Lower leg skin (tissue), 3 donors: ENCODE data around the gene ACTMAP.

ENCODE experiments used
- POLR2A ChIP-seq, 2 donors: fragments of 450-650 bp; IDR thresholded peaks; one replicate each; pipeline ENCODE4 v1.6.1; 2016 to 2017; ENCODE audit warnings: antibody characterized with exemption in 2 of 2, mild to moderate bottlenecking in 1 of 2, moderate library complexity in 1 of 2
- TF ChIP-seq, protein P1 (sequence below), 3 donors: fragments of 450-650 bp; IDR thresholded peaks; one replicate each; pipeline ENCODE4 v1.5.1; 2016; ENCODE audit warnings: antibody characterized with exemption in 3 of 3, mild to moderate bottlenecking in 3 of 3, moderate library complexity in 2 of 3

DNA sequence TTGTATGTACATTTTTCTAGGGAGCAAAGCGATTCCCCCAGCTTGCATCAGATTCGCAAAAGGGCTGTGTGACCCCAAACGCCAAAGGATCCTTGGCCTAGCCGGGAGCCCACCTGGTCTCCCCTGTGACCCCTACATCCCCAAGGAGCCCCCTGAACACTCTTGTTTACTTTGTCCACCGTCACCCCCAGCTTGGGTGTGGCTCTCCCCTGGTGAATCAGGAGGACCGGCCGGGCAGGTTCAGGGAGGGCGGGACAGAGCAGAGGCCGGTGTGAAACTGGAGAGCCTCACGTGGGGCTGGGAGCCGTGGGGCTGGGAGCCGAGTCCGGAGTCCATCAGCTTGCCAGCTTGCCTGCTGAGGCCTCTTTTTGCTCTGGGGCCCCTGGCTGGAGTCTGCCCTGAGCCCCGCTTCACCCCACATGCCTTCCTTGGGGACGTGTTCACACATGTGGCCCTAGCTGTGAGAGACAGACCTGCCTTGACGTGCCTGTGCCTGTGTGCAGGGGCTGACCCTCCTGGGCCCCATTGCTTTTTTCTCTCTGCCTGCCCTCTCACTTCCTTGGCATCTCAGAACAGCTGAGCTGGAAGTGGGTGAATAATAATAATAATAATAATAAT, 31.4 kb downstream of the ACTMAP start:
- TF ChIP-seq, protein P1, sequence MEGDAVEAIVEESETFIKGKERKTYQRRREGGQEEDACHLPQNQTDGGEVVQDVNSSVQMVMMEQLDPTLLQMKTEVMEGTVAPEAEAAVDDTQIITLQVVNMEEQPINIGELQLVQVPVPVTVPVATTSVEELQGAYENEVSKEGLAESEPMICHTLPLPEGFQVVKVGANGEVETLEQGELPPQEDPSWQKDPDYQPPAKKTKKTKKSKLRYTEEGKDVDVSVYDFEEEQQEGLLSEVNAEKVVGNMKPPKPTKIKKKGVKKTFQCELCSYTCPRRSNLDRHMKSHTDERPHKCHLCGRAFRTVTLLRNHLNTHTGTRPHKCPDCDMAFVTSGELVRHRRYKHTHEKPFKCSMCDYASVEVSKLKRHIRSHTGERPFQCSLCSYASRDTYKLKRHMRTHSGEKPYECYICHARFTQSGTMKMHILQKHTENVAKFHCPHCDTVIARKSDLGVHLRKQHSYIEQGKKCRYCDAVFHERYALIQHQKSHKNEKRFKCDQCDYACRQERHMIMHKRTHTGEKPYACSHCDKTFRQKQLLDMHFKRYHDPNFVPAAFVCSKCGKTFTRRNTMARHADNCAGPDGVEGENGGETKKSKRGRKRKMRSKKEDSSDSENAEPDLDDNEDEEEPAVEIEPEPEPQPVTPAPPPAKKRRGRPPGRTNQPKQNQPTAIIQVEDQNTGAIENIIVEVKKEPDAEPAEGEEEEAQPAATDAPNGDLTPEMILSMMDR (IDR thresholded peaks at IDR 0.05) = no peak
- no peak for TF ChIP-seq POLR2A (IDR thresholded peaks at IDR 0.05)
